Gastrocnemius medialis (tissue), 4 donors: Measurements from ENCODE around the gene EPB41. TPM values are rescaled to one million over a fixed set of nuclear protein-coding genes. Genes with fewer than 3 reads are reported as not detected.
"Not testable (repeated sequence)": the region's sequence is repeated elsewhere in the genome, so short reads cannot be mapped to it uniquely, and the experiment has no call there.

ENCODE experiments used
- ATAC-seq, 2 donors: fragments of 150-250 bp; one replicate each; pipeline ENCODE4 v1.9.1; 2016
- DNase-seq, 2 donors: peaks; one replicate each; pipeline ENCODE4 v3.0.0-alpha.2; 2019
- H3K27ac ChIP-seq, 4 donors: fragments of 200-600 bp; sonication (generic); 1 replicate in 1 of 4; 2 replicates in 3 of 4; pipeline ENCODE4 v1.5.1; 2016 to 2018; ENCODE audit warnings: mild to moderate bottlenecking in 2 of 4, moderate library complexity in 1 of 4
- H3K27me3 ChIP-seq, 3 donors: fragments of 200-600 bp; sonication (generic) in 2 of 3; 1 replicate in 1 of 3; 2 replicates in 2 of 3; pipeline versions ENCODE4 v1.5.1 to v1.6.0; 2016 to 2019; ENCODE audit warnings: mild to moderate bottlenecking in 1 of 3, moderate library complexity in 1 of 3
- H3K36me3 ChIP-seq, 2 donors: fragments of 200-600 bp; sonication (generic) in 1 of 2; one replicate each; pipeline ENCODE4 v1.5.1; 2017 to 2018
- H3K4me1 ChIP-seq, 2 donors: fragments of 200-600 bp; sonication (generic) in 1 of 2; one replicate each; pipeline ENCODE4 v1.5.1; 2016 to 2017; ENCODE audit warnings: mild to moderate bottlenecking in 2 of 2
- H3K4me3 ChIP-seq, 4 donors: fragments of 200-600 bp; sonication (generic) in 3 of 4; 1 replicate in 1 of 4; 2 replicates in 3 of 4; pipeline ENCODE4 v1.5.1; 2016 to 2019; ENCODE audit warnings: mild to moderate bottlenecking in 2 of 4
- H3K9me3 ChIP-seq, 3 donors: fragments of 200-600 bp; sonication (generic) in 2 of 3; 1 replicate in 1 of 3; 2 replicates in 2 of 3; pipeline ENCODE4 v1.5.1; 2016 to 2019
- CTCF ChIP-seq, 5 experiments: fragments of 450-650 bp in 3 of 5; fragments of 200-600 bp in 2 of 5; sonication (generic) in 2 of 5; IDR thresholded peaks in 4 of 5; conservative IDR thresholded peaks in 1 of 5; 1 replicate in 4 of 5; 2 replicates in 1 of 5; pipeline ENCODE4 v1.5.1; 2016 to 2019; ENCODE audit warnings: antibody characterized with exemption in 5 of 5, mild to moderate bottlenecking in 3 of 5, moderate library complexity in 3 of 5
- POLR2A ChIP-seq, 2 donors: fragments of 450-650 bp; IDR thresholded peaks; one replicate each; pipeline ENCODE4 v1.6.1; 2017; ENCODE audit warnings: antibody characterized with exemption in 2 of 2, mild to moderate bottlenecking in 2 of 2, moderate library complexity in 2 of 2
- in situ Hi-C, 4 donors: fragments of 200-750 bp; cut with MboI; loops; one replicate each; pipeline versions ENCODE4 v1.15.0 to v1.8.0; 2017; ENCODE audit warnings: low sequenced_read_pairs in 4 of 4
- intact Hi-C: fragments of 100-400 bp; cut with DNase I; formaldehyde crosslinking; loops from one replicate; pipeline ENCODE4 v1.15.1; 2023; ENCODE audit warnings: low total_unique reads
- total RNA-seq, 4 donors: library from RNA; depleted of rRNA; stranded (reverse); fragments of >200 nt; gene quantifications; one replicate each; pipeline versions ENCODE4 v1.1.0 to v1.2.3, GENCODE V29; 2016

Gene EPB41
- total RNA-seq, 4 donors from 2014 or later, result 19.5 to 28.6 (median 23.6) TPM

DNA sequence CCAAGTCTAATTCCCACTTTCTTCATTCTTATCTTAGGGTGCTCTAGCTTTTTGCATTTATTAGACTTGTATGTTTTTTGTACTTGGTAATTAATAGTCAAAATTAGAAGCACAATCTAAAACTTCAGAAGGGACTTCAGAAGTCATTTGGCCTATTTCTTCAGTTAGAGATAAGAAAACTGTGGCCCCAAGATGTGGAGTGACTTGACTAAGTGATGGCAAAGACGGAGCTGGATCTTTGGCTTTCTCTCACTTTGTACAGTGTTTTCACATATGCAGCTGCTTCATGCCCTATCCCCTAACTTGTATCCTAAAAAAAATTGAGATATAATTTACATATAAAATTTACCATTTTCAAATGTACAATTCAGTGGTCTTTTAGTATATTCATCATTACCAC is 21.7 kb downstream of the EPB41 start:
- in situ Hi-C loops (no loop called here), intact Hi-C loops (no loop called here)
- no peaks in the 10 kb centered on the region for H3K9me3 ChIP-seq
- no peak overlapping the region for H3K4me3 ChIP-seq
- no peak overlapping the region for H3K27ac ChIP-seq
- ATAC-seq (no peak), DNase-seq (no peak)
- peaks cover 7 to 21% of the 10 kb centered on the region in 2 donors for H3K4me1 ChIP-seq
- H3K27me3 ChIP-seq, result no peaks in the 10 kb centered on the region
- no peak for TF ChIP-seq POLR2A (IDR thresholded peaks at IDR 0.05)
- TF ChIP-seq CTCF (IDR thresholded peaks at IDR 0.05 in 4 of 5, conservative IDR thresholded peaks at IDR 0.05 in 1 of 5), result no peak
- no peaks in the 10 kb centered on the region for H3K36me3 ChIP-seq

GRCh38 chr1:28936528-28936927 is 22.2 kb downstream of the EPB41 start:
- DNase-seq (no peak), ATAC-seq (no peak)
- in situ Hi-C loops (no loop called here), intact Hi-C loops (no loop called here)
- peaks cover 7 to 21% of the 10 kb centered on the region in 2 donors for H3K4me1 ChIP-seq
- H3K9me3 ChIP-seq, result no peaks in the 10 kb centered on the region
- H3K27ac ChIP-seq, result no peak overlapping the region
- no peak for TF ChIP-seq POLR2A (IDR thresholded peaks at IDR 0.05)
- TF ChIP-seq CTCF (IDR thresholded peaks at IDR 0.05 in 4 of 5, conservative IDR thresholded peaks at IDR 0.05 in 1 of 5), result no peak
- no peak overlapping the region for H3K4me3 ChIP-seq
- no peaks in the 10 kb centered on the region for H3K27me3 ChIP-seq
- no peaks in the 10 kb centered on the region for H3K36me3 ChIP-seq

- ATAC-seq, H3K4me1 ChIP-seq, intact Hi-C loops: not testable (repeated sequence)
Observed at GRCh38 chr1:28943581-28943980, 29.2 kb downstream of the EPB41 start.

GRCh38 chr1:28950006-28950405 is 35.6 kb downstream of the EPB41 start:
- Histone ChIP-seq H3K36me3 (no peaks in the 10 kb centered on the region), H3K9me3 (no peaks in the 10 kb centered on the region), H3K27ac (no peak overlapping the region), H3K4me3 (no peak overlapping the region), H3K27me3 (no peaks in the 10 kb centered on the region), H3K4me1 (peaks cover 0 to 20% of the 10 kb centered on the region in 2 donors)
- no peak for ATAC-seq
- intact Hi-C loops, result no loop called here
- in situ Hi-C loops, result no loop called here
- TF ChIP-seq POLR2A (IDR thresholded peaks at IDR 0.05) (no peak), CTCF (IDR thresholded peaks at IDR 0.05 in 4 of 5, conservative IDR thresholded peaks at IDR 0.05 in 1 of 5) (no peak)
- no peak for DNase-seq

More at GRCh38 chr1:28943581-28943980, 29.2 kb downstream of the EPB41 start:
- H3K27ac ChIP-seq, H3K9me3 ChIP-seq, H3K36me3 ChIP-seq, DNase-seq, in situ Hi-C loops, H3K27me3 ChIP-seq, H3K4me3 ChIP-seq: not testable (repeated sequence)

GRCh38 chr1:28950449-28950848 is 36.1 kb downstream of the EPB41 start:
- TF ChIP-seq POLR2A (IDR thresholded peaks at IDR 0.05) (no peak), CTCF (IDR thresholded peaks at IDR 0.05 in 4 of 5, conservative IDR thresholded peaks at IDR 0.05 in 1 of 5) (no peak)
- no peak overlapping the region for H3K4me3 ChIP-seq
- in situ Hi-C loops (no loop called here), intact Hi-C loops (no loop called here)
- no peaks in the 10 kb centered on the region for H3K9me3 ChIP-seq
- no peak overlapping the region for H3K27ac ChIP-seq
- H3K27me3 ChIP-seq, result no peaks in the 10 kb centered on the region
- no peak for ATAC-seq
- no peaks in the 10 kb centered on the region for H3K36me3 ChIP-seq
- peaks cover 0 to 20% of the 10 kb centered on the region in 2 donors for H3K4me1 ChIP-seq
- no peak for DNase-seq
